K562 (cell line): Measurements from ENCODE around the gene MYL5. TPM values are rescaled to one million over a fixed set of nuclear protein-coding genes. Genes with fewer than 3 reads are reported as not detected.

ENCODE experiments used
- ARNT ChIP-seq, 2 experiments: fragments of 450-650 bp; IDR thresholded peaks; 2 replicates each; pipeline ENCODE4 v1.6.1; 2016; ENCODE audit warnings: mild to moderate bottlenecking in 1 of 2
- CTCFL ChIP-seq: IDR thresholded peaks from 2 replicates; pipeline ENCODE4 v1.6.1; 2011; ENCODE audit warnings: borderline replicate concordance, low read depth, mild to moderate bottlenecking, moderate library complexity, low read length; ENCODE audit not compliant: insufficient read depth, poor library complexity, severe bottlenecking
- DDX20 ChIP-seq: fragments of 450-650 bp; IDR thresholded peaks from 2 replicates; pipeline ENCODE4 v1.6.1; 2016; ENCODE audit warnings: missing genetic modification characterization, low read depth, mild to moderate bottlenecking, missing compliant biosample characterization, moderate library complexity
- ELF2 ChIP-seq: fragments of 250-450 bp; sonication (Bioruptor Pico); IDR thresholded peaks from 2 replicates; pipeline ENCODE4 v1.5.0; 2021; ENCODE audit warnings: mild to moderate bottlenecking
- GMEB1 ChIP-seq: fragments of 250-450 bp; sonication (Bioruptor Pico); IDR thresholded peaks from 2 replicates; pipeline ENCODE4 v1.4.0; 2020; ENCODE audit warnings: mild to moderate bottlenecking
- JUN ChIP-seq, 2 experiments: sonication (generic) in 1 of 2; formaldehyde crosslinking in 1 of 2; IDR thresholded peaks; 2 replicates each; pipeline versions ENCODE4 v1.6.1 to v1.8.0; 2012 to 2022; ENCODE audit warnings: borderline replicate concordance in 2 of 2, mild to moderate bottlenecking in 2 of 2, improper control_type of control experiment in 1 of 2, low read depth in 1 of 2, low read length in 1 of 2, missing genetic modification reagents in 1 of 2
- KDM4B ChIP-seq, 2 experiments: fragments of 450-650 bp in 1 of 2; sonication (generic) in 1 of 2; IDR thresholded peaks; 2 replicates each; pipeline ENCODE4 v1.6.1; 2016 to 2017; ENCODE audit warnings: borderline replicate concordance in 2 of 2, antibody characterized with exemption in 1 of 2, low read depth in 1 of 2, mild to moderate bottlenecking in 1 of 2
- KLF6 ChIP-seq: fragments of 250-450 bp; sonication (Bioruptor Pico); IDR thresholded peaks from 2 replicates; pipeline ENCODE4 v1.4.0; 2020; ENCODE audit warnings: mild to moderate bottlenecking, moderate library complexity, borderline replicate concordance
- L3MBTL2 ChIP-seq: fragments of 450-650 bp; IDR thresholded peaks from 2 replicates; pipeline ENCODE4 v1.6.1; 2016; ENCODE audit warnings: mild to moderate bottlenecking, moderate library complexity
- LEF1 ChIP-seq: fragments of 450-650 bp; IDR thresholded peaks from 2 replicates; pipeline ENCODE4 v1.6.1; 2016; ENCODE audit warnings: mild to moderate bottlenecking
- NR2C2 ChIP-seq, 2 experiments: fragments of 200-800 bp in 1 of 2; sonication (Bioruptor generic) in 1 of 2; sonication (generic) in 1 of 2; formaldehyde crosslinking in 1 of 2; IDR thresholded peaks; 2 replicates each; pipeline versions ENCODE4 v1.6.1 to v1.8.0; 2016 to 2022; ENCODE audit warnings: mild to moderate bottlenecking in 1 of 2, missing compliant biosample characterization in 1 of 2, missing genetic modification characterization in 1 of 2, missing genetic modification reagents in 1 of 2
- PHB2 ChIP-seq: fragments of 450-650 bp; IDR thresholded peaks from 2 replicates; pipeline ENCODE4 v1.6.1; 2017; ENCODE audit warnings: low read depth
- PHF8 ChIP-seq: fragments of 200-600 bp; sonication (generic); IDR thresholded peaks from 2 replicates; pipeline ENCODE4 v1.6.1; 2012; ENCODE audit warnings: mixed run types, mild to moderate bottlenecking, inconsistent platforms, low read length, moderate library complexity, borderline replicate concordance
- RCOR1 ChIP-seq, 2 experiments: IDR thresholded peaks; 2 replicates each; pipeline ENCODE4 v1.6.1; 2012; ENCODE audit warnings: low read depth in 2 of 2, low read length in 2 of 2, borderline replicate concordance in 1 of 2, improper control_type of control experiment in 1 of 2
- SOX6 ChIP-seq: fragments of 450-650 bp; IDR thresholded peaks from 2 replicates; pipeline ENCODE4 v1.6.1; 2014; ENCODE audit warnings: mild to moderate bottlenecking
- STAT6 ChIP-seq: sonication (generic); formaldehyde crosslinking; IDR thresholded peaks from 2 replicates; pipeline ENCODE4 v1.8.1; 2023; ENCODE audit warnings: mild to moderate bottlenecking, missing genetic modification reagents
- ZBTB49 ChIP-seq: sonication (generic); formaldehyde crosslinking; IDR thresholded peaks from 2 replicates; pipeline ENCODE4 v1.8.0; 2022; ENCODE audit warnings: missing genetic modification reagents, mild to moderate bottlenecking, borderline replicate concordance
- ZNF217 ChIP-seq: sonication (generic); formaldehyde crosslinking; IDR thresholded peaks from 2 replicates; pipeline ENCODE4 v1.8.0; 2022; ENCODE audit warnings: mild to moderate bottlenecking, missing genetic modification reagents
- polyA plus RNA-seq, 8 experiments: library from polyadenylated mRNA; depleted of rRNA in 4 of 8; stranded (reverse) in 5 of 8; unstranded in 3 of 8; fragments of >200 nt; fragmentation: Nextera tagmentation in 2 of 8; fragmentation: Illumina TruSeq in 1 of 8; extraction: Ambion mirVana in 2 of 8; extraction: Trizol in 1 of 8; gene quantifications; 2 replicates each; pipeline versions ENCODE4 v1.2.1 to v1.2.3, GENCODE V29; 2011 to 2014; ENCODE audit warnings: inconsistent platforms in 1 of 8, missing spikeins in 1 of 8
- total RNA-seq, 7 experiments: library from RNA; depleted of rRNA in 6 of 7; stranded (reverse); fragments of >200 nt in 6 of 7; fragmentation: Illumina TruSeq in 2 of 7; extraction: Trizol in 2 of 7; gene quantifications; 2 replicates each; pipeline versions ENCODE4 v1.2.1 to v1.2.3, GENCODE V29; 2011 to 2021; ENCODE audit warnings: low replicate concordance in 1 of 7

Gene MYL5
- total and polyA plus RNA-seq, 9 of the 15 experiments (the other 6 are each of a cell fraction or from before 2014, with no cell fraction given) = 1.4 to 10.0 (median 4.1) TPM

GRCh38 chr4:680091-680490 is 5.7 kb downstream of the MYL5 start (continued):
- TF ChIP-seq STAT6 (CRISPR knock-in tag) (no peak), RCOR1 (IDR thresholded peaks at IDR 0.05; ENCODE audit: borderline replicate concordance in 1 of 2, low read depth in 2 of 2, low read length in 2 of 2) (no peak), PHF8 (no peak), ZBTB49 (no peak), KLF6 (CRISPR knock-in tag) (no peak), NR2C2 (CRISPR knock-in tag; IDR thresholded peaks at IDR 0.05) (no peak), NR2C2 (tag; IDR thresholded peaks at IDR 0.05) (no peak), JUN (IDR thresholded peaks at IDR 0.05; ENCODE audit: borderline replicate concordance, low read depth, low read length) (no peak), JUN (CRISPR knock-in tag; IDR thresholded peaks at IDR 0.05; ENCODE audit: borderline replicate concordance) (no peak), GMEB1 (no peak), SOX6 (no peak), L3MBTL2 (0 out of 2 replicates have a peak, but pooled peaks have one; percentile 13), ZNF217 (CRISPR knock-in tag) (no peak), KDM4B (IDR thresholded peaks at IDR 0.05; ENCODE audit: borderline replicate concordance in 2 of 2, low read depth in 1 of 2) (no peak), CTCFL (no peak), ELF2 (CRISPR knock-in tag) (no peak), ARNT (IDR thresholded peaks at IDR 0.05) (no peak), LEF1 (no peak), DDX20 (tag) (no peak), PHB2 (no peak)
